ENCODE data around the gene PARP11.

- TF ChIP-seq CTCF (IDR thresholded peaks at IDR 0.05; ENCODE audit: poor library complexity), result no peak
- TF ChIP-seq EZH2 (IDR thresholded peaks at IDR 0.05; ENCODE audit: borderline replicate concordance), result no peak
Observed at GRCh38 chr12:3792623-3793288, 80.4 kb downstream of the PARP11 start.

All from hepatocyte (in vitro differentiated cells).